Stimulated activated CD8-positive, alpha-beta memory T cell treated with anti-CD3 and anti-CD28 coated beads, Interleukin-4, amount 100 ng/mL, for 1 hour (primary cell): ENCODE results near the gene PRR12.

Experiments used
- DNase-seq, 2 donors: peaks; one replicate each; pipeline ENCODE4 v3.0.0-alpha.2; 2020; ENCODE audit warnings: low read depth in 2 of 2, low spot score in 1 of 2

PRR12 gene

GRCh38 chr19:49645592-49645991 is 54.6 kb downstream of the PRR12 start:
- DNase-seq, result no peak

- no peak for DNase-seq
Observed at GRCh38 chr19:49645995-49646394, 55.0 kb downstream of the PRR12 start.

DNA sequence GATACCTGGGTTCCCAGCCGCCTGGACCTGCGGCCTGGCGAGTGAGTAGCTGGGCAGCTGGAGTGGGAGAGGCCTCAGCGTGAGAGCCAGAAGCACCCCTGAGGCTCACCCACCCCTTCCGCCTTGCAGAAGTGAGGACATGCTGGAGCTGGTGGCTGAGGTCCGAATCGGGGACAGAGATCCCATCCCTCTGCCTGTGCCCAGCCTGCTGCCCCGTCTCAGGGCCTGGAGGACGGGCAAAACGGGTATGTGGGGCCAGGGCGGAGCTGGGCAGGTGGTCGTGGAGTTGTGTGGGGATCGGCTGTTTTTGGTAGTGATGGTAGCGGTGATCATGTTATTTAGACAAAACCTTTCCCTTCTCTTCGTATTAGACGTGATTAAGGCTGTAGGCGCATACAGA is 55.6 kb downstream of the PRR12 start:
- DNase-seq, result no peak

DNA sequence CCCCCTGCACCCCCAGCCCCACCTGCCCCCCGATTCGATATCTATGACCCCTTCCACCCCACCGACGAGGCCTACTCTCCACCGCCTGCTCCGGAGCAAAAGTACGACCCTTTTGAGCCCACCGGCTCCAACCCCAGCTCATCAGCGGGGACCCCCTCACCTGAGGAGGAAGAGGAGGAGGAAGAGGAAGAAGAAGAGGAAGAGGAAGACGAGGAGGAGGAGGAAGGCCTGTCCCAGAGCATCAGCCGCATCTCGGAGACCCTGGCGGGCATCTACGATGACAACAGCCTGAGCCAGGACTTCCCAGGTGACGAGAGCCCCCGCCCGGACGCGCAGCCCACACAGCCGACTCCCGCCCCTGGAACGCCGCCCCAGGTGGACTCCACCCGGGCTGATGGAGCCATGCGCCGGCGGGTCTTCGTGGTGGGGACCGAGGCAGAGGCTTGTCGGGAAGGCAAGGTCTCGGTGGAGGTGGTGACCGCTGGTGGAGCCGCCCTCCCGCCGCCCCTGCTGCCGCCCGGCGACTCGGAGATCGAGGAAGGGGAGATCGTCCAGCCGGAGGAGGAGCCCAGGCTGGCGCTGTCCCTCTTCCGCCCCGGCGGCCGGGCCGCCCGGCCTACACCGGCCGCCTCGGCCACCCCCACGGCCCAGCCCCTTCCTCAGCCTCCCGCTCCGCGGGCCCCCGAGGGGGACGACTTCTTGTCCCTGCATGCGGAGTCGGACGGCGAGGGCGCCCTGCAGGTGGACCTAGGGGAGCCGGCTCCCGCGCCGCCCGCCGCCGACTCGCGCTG is 60.2 kb downstream of the PRR12 start:
- no peak for DNase-seq

DNA sequence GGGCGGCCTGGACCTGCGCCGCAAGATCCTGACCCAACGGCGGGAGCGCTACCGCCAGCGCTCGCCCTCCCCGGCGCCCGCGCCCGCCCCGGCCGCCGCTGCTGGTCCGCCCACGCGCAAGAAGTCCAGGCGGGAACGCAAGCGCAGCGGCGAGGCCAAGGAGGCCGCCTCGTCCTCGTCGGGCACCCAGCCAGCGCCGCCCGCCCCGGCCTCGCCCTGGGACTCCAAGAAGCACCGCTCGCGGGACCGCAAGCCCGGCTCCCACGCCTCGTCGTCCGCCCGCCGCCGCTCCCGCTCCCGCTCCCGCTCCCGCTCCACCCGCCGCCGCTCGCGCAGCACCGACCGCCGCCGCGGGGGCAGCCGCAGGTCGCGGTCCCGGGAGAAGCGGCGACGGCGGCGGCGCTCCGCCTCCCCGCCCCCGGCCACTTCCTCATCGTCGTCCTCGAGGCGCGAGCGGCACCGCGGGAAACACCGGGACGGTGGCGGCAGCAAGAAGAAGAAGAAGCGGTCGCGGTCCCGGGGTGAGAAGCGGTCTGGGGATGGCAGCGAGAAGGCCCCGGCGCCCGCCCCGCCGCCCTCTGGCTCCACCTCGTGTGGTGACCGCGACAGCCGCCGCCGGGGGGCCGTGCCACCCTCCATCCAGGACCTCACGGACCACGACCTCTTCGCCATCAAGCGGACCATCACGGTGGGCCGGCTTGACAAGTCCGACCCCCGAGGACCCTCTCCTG is 61.0 kb downstream of the PRR12 start:
- no peak for DNase-seq

- no peak for DNase-seq
Observed at GRCh38 chr19:49652551-49653465, 61.8 kb downstream of the PRR12 start.

GRCh38 chr19:49653466-49653806 is 62.5 kb downstream of the PRR12 start:
- DNase-seq, result no peak

DNA sequence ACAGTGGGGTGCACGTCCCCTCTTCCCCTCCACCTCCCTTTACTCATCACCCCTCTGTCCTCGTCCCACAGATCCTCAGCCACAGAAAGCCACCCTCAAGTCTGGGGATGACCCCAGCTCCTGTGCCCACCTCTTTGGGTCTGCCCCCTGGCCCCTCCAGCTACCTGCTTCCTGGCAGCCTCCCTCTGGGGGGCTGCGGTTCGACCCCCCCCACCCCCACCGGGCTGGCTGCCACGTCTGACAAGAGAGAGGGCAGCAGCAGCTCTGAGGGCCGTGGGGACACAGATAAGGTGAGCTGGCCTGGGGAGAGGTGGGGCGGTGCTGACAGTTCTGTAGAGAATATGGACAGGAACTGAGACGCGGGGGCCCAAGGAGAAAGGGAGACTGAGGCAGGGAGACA is 63.6 kb downstream of the PRR12 start:
- no peak for DNase-seq

DNA sequence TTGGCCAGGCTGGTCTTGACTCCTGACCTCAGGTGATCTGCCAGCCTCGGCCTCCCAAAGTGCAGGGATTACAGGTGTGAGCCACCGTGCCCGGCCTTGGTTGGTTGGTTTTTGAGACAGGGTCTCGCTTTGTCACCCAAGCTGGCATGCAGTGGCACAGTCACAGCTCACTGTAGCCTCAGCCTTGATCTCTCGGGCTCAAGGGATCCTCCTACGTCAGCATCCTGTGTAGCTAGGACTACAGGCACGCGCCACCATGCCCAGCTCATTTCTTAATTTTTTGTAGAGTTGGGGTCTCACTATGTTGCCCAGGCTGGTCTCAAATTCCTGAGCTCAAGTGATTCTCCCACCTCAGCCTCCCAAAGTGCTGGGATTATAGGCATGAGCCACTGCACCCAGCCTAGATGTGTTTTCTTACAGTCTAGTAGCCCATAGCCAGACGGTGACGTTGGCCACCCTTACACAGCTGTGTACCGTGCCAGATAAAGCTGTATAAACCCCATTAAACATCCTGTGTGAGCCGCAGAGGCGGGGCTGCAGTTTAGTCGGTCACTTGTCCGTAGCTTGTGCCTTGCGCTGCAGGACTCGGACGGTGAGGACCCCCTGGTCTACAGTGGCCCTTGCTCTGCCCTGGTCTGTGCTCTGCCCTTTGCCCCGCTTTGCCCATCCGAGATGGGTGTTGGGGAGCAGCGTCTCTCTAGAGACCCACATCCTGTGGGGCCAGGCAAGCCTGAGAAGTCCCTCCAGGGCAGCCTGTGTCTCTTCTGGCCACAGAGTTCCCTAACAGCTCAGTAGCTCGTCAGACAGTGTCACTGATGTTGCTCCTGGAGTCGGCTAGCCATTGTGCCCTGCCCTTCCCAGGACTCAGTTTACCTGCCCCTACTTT is 64.8 kb downstream of the PRR12 start:
- DNase-seq, result no peak

DNA sequence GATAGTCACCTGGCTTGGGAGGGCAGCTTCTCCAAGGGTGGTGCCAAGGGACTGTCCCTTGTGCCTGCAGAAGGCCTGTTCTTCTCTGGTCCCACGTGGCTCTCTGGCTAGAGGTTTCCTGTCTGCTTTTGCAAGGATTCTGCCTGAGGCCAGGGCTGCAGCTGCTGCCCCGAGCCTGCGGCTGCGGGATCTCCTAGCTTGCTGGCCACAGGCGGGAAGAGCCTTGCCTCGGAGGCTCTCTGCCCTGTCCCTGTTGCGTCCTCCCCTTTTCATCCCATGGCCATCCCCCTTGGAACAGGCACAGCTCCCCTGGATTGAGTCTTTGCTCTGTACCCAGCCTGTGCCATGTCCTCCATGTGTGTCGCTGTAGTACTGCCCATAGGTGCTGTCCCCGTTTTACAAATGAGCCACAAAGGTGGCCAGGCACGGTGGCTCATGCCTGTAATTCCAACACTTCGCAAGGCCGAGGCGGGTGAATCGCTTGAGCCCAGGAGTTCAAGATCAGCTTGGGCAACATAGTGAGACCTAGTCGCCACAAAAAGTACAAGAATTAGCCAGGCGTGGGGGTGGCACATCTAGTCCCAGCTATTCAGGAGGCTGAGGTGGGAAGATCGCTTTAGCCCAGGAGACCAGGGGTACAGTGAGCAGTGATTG is 65.6 kb downstream of the PRR12 start:
- DNase-seq, result no peak

DNA sequence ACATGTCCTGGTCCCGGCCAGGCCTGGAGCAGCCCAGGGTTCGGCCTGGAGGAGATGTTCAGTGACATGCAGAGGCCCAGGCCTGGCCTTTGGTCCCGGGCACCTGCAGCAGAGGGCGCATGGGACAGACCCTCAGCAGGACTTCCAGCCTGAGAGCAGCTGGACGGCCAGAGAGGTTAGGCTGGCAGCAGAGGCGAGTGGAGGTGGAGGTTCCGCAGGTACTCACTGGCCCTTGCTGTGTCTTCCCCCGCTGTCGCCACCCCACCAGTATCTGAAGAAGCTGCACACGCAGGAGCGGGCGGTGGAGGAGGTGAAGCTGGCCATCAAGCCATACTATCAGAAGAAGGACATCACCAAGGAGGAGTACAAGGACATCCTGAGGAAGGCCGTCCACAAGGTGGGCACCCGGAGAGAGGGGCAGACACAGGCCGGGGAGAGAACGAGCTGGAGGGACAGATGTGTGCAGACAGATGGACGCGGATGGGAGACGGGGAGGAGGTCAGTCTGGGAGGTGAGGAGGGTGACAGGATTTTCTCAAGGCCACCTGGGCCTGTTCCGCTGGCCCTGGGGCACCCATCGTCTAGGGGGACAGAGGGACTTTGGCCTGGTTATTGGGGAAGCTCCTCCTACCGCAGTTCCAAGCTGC is 66.6 kb downstream of the PRR12 start:
- no peak for DNase-seq

- no peak for DNase-seq
Observed at GRCh38 chr19:49658139-49658517, 67.1 kb downstream of the PRR12 start.

- no peak for DNase-seq
Observed at GRCh38 chr19:49658566-49659442, 67.8 kb downstream of the PRR12 start.

GRCh38 chr19:49660338-49660961 is 69.5 kb downstream of the PRR12 start:
- DNase-seq, result no peak

DNA sequence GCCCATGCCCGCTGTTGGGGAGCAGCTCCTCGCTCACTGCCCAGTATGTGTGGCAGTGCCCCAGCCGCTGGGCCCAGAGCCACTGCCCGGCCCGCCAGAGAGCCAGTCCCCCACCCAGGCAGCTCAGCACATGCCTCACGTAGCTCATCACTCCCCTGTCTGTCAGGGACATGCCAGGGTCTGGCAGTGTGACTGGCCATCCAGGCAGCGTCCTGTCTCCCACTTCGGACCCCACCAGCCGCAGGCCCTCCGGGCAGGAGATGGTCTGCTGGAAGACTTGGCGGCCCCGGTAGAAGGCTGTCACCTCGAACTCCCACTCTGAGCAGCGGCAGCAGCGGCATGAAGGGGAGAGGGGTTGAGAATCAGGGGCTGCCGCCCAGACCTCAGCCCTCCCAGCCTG is 71.0 kb downstream of the PRR12 start:
- DNase-seq, result no peak

- no peak for DNase-seq
Observed at GRCh38 chr19:49663224-49663623, 72.2 kb downstream of the PRR12 start.

GRCh38 chr19:49664171-49665035 is 73.4 kb downstream of the PRR12 start:
- peak; percentile 87 to 93 for DNase-seq

DNA sequence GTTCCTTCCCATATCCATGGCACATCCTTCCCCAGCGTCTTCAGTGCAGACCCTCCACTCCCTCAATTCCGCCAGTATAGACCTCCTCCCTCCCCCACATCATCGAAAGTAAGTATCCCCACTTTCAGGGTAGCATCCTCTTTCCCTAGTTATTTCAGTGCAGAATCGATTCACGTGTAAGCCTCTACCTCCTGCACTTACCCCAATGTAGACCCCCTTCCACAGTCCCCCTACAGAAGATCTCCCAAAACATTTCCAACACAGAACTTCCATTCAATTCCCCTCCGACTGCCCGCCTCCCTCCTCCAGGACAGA is 74.0 kb downstream of the PRR12 start:
- DNase-seq, result no peak
